ENCODE data around the gene DAND5. TPM values are rescaled to one million over a fixed set of nuclear protein-coding genes. Genes with fewer than 3 reads are reported as not detected.

Gene DAND5
- total RNA-seq, 1 experiment from 2014 or later: 0.17 TPM

DNA sequence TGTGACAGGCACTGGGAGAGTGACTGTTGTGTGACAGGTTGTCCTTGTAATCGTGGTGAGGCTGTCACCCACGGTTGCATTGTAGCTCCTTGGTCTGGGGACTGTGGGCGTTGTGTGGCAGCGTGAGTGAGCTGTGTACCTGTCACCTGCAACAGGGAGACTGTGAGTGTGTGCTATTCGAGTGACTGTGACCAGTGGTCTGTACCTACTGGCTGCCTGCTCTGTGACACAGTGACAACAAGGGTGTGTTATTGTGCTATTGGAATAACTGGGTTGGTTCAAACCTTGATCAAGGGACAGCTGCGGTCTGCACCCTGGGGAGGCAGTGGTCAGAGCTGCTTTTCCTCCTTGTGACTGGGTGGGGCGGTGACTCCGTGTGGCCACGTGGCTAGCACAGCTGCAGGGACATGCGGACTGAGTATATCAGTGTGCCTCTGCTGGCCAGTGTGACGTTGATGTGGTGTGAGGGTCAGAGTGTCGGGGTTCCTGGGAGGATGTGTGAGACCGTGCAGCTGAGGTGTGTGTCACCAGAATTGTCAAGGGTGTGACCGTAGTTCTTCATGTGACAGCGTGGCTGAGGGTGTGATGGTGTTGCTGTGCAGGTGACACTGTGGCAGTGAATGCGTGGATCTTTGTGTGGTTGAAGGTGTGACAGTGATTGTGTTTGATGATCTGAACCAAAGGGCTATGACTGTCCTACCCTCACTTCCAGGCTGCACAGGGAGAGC, 15.8 kb downstream of the DAND5 start:
- Histone ChIP-seq H3K4me1 (ENCODE audit: insufficient read depth, low read length, poor library complexity, severe bottlenecking) (peaks cover 6% of the 10 kb centered on the region), H3K36me3 (ENCODE audit: insufficient read depth, low read length, poor library complexity, severe bottlenecking) (no peaks in the 10 kb centered on the region), H3K4me3 (ENCODE audit: low read depth, low read length, poor library complexity, severe bottlenecking) (no peak overlapping the region), H3K27ac (ENCODE audit: low read depth, low read length, poor library complexity, severe bottlenecking) (no peak overlapping the region), H3K27me3 (replicated peaks; ENCODE audit: insufficient read depth, low read depth, low read length, poor library complexity) (no peaks in the 10 kb centered on the region), H3K9me3 (ENCODE audit: low read depth, low read length, poor library complexity, severe bottlenecking) (no peaks in the 10 kb centered on the region)
- POLR2A ChIA-PET (ENCODE audit: low non-redundant PET): no interaction called here
- BruUV-seq (replicated peaks): no TSS peak
- CTCF ChIA-PET: interaction anchor here (0.6 to 2.1 kb wide), 4 partner anchors 76 to 112 kb away, joined by 3 to 14 read pairs (median 4); no protein-coding TSS in a partner anchor
- no peak for DNase-seq (ENCODE audit: low spot score)
- intact Hi-C loops (cut with micrococcal nuclease; ENCODE audit: unreplicated experiment): no loop called here
- no peak for TF ChIP-seq EZH2 (IDR thresholded peaks at IDR 0.05; ENCODE audit: borderline replicate concordance, low read depth, low read length, poor library complexity, severe bottlenecking)
- TF ChIP-seq, protein P1, sequence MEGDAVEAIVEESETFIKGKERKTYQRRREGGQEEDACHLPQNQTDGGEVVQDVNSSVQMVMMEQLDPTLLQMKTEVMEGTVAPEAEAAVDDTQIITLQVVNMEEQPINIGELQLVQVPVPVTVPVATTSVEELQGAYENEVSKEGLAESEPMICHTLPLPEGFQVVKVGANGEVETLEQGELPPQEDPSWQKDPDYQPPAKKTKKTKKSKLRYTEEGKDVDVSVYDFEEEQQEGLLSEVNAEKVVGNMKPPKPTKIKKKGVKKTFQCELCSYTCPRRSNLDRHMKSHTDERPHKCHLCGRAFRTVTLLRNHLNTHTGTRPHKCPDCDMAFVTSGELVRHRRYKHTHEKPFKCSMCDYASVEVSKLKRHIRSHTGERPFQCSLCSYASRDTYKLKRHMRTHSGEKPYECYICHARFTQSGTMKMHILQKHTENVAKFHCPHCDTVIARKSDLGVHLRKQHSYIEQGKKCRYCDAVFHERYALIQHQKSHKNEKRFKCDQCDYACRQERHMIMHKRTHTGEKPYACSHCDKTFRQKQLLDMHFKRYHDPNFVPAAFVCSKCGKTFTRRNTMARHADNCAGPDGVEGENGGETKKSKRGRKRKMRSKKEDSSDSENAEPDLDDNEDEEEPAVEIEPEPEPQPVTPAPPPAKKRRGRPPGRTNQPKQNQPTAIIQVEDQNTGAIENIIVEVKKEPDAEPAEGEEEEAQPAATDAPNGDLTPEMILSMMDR (conservative IDR thresholded peaks at IDR 0.05; ENCODE audit: low read depth, low read length): no peak

DNA sequence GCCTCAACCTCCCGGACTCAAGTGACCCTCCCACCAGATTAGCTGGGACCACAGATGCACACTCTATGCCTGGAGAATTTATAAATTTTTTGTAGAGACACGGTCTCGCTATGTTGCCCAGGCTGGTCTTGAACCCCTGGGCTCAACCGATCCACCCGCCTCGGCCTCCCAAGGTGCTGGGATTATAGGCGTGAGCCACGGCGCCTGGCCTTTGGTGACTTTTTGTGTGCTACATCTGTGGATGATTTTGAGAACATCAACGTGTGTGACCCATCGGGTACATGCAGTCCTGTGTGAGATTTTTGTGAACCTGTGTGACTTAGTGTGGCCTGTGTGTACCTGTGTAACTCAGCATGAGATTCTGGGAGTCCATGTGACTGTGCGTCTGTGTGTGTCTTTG, 17.4 kb downstream of the DAND5 start:
- no peak for DNase-seq (ENCODE audit: low spot score)
- intact Hi-C loops (cut with micrococcal nuclease; ENCODE audit: unreplicated experiment): no loop called here
- Histone ChIP-seq H3K36me3 (ENCODE audit: insufficient read depth, low read length, poor library complexity, severe bottlenecking) (no peaks in the 10 kb centered on the region), H3K4me1 (ENCODE audit: insufficient read depth, low read length, poor library complexity, severe bottlenecking) (peaks cover 6% of the 10 kb centered on the region), H3K9me3 (ENCODE audit: low read depth, low read length, poor library complexity, severe bottlenecking) (no peaks in the 10 kb centered on the region), H3K4me3 (ENCODE audit: low read depth, low read length, poor library complexity, severe bottlenecking) (no peak overlapping the region), H3K27me3 (replicated peaks; ENCODE audit: insufficient read depth, low read depth, low read length, poor library complexity) (no peaks in the 10 kb centered on the region), H3K27ac (ENCODE audit: low read depth, low read length, poor library complexity, severe bottlenecking) (no peak overlapping the region)
- ChIA-PET CTCF (no interaction called here), POLR2A (ENCODE audit: low non-redundant PET) (no interaction called here)
- BruUV-seq (replicated peaks): no TSS peak
- TF ChIP-seq, protein P1 (conservative IDR thresholded peaks at IDR 0.05; ENCODE audit: low read depth, low read length): no peak
- TF ChIP-seq EZH2 (IDR thresholded peaks at IDR 0.05; ENCODE audit: borderline replicate concordance, low read depth, low read length, poor library complexity, severe bottlenecking): no peak

DNA sequence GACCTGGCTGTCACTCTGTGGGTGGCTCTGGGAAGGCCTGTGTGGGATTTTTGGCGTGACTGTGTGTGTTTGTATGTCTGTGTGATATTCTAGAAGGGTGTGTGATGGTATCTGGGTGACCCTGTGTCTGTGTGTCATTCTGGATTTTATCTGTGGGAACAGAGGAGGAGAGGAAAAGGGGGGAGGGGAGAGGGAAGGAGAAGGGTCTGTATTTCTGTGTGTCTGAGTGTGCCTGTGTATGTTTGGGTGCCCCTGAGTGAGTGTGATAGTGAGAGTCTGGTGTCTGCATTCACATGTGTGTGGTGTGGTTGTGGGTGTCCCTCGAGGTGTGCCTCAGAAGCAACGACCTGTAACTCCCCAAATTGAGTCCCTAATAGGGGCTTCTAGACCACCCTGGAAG, 17.8 kb downstream of the DAND5 start:
- intact Hi-C loops (cut with micrococcal nuclease; ENCODE audit: unreplicated experiment): no loop called here
- ChIA-PET CTCF (no interaction called here), POLR2A (ENCODE audit: low non-redundant PET) (no interaction called here)
- Histone ChIP-seq H3K27me3 (replicated peaks; ENCODE audit: insufficient read depth, low read depth, low read length, poor library complexity) (no peaks in the 10 kb centered on the region), H3K27ac (ENCODE audit: low read depth, low read length, poor library complexity, severe bottlenecking) (no peak overlapping the region), H3K4me3 (ENCODE audit: low read depth, low read length, poor library complexity, severe bottlenecking) (no peak overlapping the region), H3K36me3 (ENCODE audit: insufficient read depth, low read length, poor library complexity, severe bottlenecking) (no peaks in the 10 kb centered on the region), H3K9me3 (ENCODE audit: low read depth, low read length, poor library complexity, severe bottlenecking) (no peaks in the 10 kb centered on the region), H3K4me1 (ENCODE audit: insufficient read depth, low read length, poor library complexity, severe bottlenecking) (peaks cover 6% of the 10 kb centered on the region)
- TF ChIP-seq, protein P1 (conservative IDR thresholded peaks at IDR 0.05; ENCODE audit: low read depth, low read length): no peak
- no peak for TF ChIP-seq EZH2 (IDR thresholded peaks at IDR 0.05; ENCODE audit: borderline replicate concordance, low read depth, low read length, poor library complexity, severe bottlenecking)
- DNase-seq (ENCODE audit: low spot score): no peak
- no TSS peak for BruUV-seq (replicated peaks)

Data from A673 (cell line).